IMR-90 (cell line): Measurements from ENCODE around the gene HDC. TPM values are rescaled to one million over a fixed set of nuclear protein-coding genes. Genes with fewer than 3 reads are reported as not detected.

Experiments
- ATAC-seq: fragments of 200-7000 bp; cut with Tn5 transposase; 2 replicates; pipeline ENCODE4 v1.9.1; 2020; ENCODE audit warnings: low read depth, mild to moderate bottlenecking, moderate library complexity
- BruUV-seq: library from RNA; stranded (reverse); fragments of 400-500 nt; replicated peaks from 2 replicates; lab custom pipeline; 2021; lab: Mats Ljungman, UMichigan
- CTCF ChIA-PET: fragments of 300-600 bp; formaldehyde crosslinking; extraction: SDS; loops from one replicate; lab custom pipeline; 2021; ENCODE audit warnings: antibody characterized with exemption; lab: Yijun Ruan, JAX
- POLR2A ChIA-PET: fragments of 300-600 bp; sonication (Branson Sonifier 250); formaldehyde crosslinking; loops from one replicate; lab custom pipeline; 2022; ENCODE audit warnings: antibody characterized with exemption; ENCODE audit not compliant: unreplicated experiment; lab: Charles Lee
- DNase-seq: peaks from one replicate; pipeline ENCODE4 v3.0.0; 2013
- H2AFZ ChIP-seq: replicated peaks from 2 replicates; pipeline ENCODE3; 2013; ENCODE audit warnings: low read length, mild to moderate bottlenecking; ENCODE audit not compliant: poor library complexity
- H2AK5ac ChIP-seq: 2 replicates; pipeline ENCODE4 v1.6.1; 2013; ENCODE audit warnings: low read depth, low read length, inconsistent platforms
- H2AK9ac ChIP-seq: replicated peaks from 2 replicates; pipeline ENCODE3; 2013; ENCODE audit warnings: mild to moderate bottlenecking, low read depth, low read length, moderate library complexity; ENCODE audit not compliant: poor library complexity
- H2BK120ac ChIP-seq: 2 replicates; pipeline ENCODE4 v1.6.1; 2013; ENCODE audit warnings: low read depth, low read length, inconsistent platforms
- H2BK15ac ChIP-seq: 3 replicates; pipeline ENCODE4 v1.6.1; 2013; ENCODE audit warnings: low read depth, low read length, inconsistent platforms
- H2BK20ac ChIP-seq: 2 replicates; pipeline ENCODE4 v1.6.1; 2013; ENCODE audit warnings: low read depth, mild to moderate bottlenecking, inconsistent platforms, low read length, moderate library complexity
- H2BK5ac ChIP-seq: 2 replicates; pipeline ENCODE4 v1.6.1; 2013; ENCODE audit warnings: mild to moderate bottlenecking, low read depth, low read length, inconsistent platforms; ENCODE audit not compliant: poor library complexity, severe bottlenecking
- H3K14ac ChIP-seq: replicated peaks from 2 replicates; pipeline ENCODE4 v1.6.1; 2013; ENCODE audit warnings: low read depth, low read length, inconsistent platforms
- H3K18ac ChIP-seq: 2 replicates; pipeline ENCODE4 v1.6.1; 2013; ENCODE audit warnings: low read depth, low read length, control low read depth
- H3K23ac ChIP-seq: 2 replicates; pipeline ENCODE4 v1.6.1; 2013; ENCODE audit warnings: low read depth, low read length, inconsistent platforms
- H3K27ac ChIP-seq: 2 replicates; pipeline ENCODE4 v1.5.1; 2013; ENCODE audit warnings: mild to moderate bottlenecking, control low read depth, low read length; ENCODE audit not compliant: insufficient read depth
- H3K27me3 ChIP-seq: 2 replicates; pipeline ENCODE4 v1.6.1; 2013; ENCODE audit warnings: low read length; ENCODE audit not compliant: control insufficient read depth, insufficient read depth
- H3K36me3 ChIP-seq: 2 replicates; pipeline ENCODE4 v1.6.1; 2013; ENCODE audit warnings: low read length, mixed read lengths; ENCODE audit not compliant: control insufficient read depth, insufficient read depth
- H3K4ac ChIP-seq: 2 replicates; pipeline ENCODE4 v1.6.1; 2013; ENCODE audit warnings: low read depth, low read length, inconsistent platforms
- H3K4me1 ChIP-seq: 2 replicates; pipeline ENCODE4 v1.6.1; 2013; ENCODE audit warnings: low read length, mixed read lengths; ENCODE audit not compliant: control insufficient read depth, insufficient read depth
- H3K4me2 ChIP-seq: 2 replicates; pipeline ENCODE4 v1.6.1; 2013; ENCODE audit warnings: low read depth, mild to moderate bottlenecking, control low read depth, low read length, moderate library complexity
- H3K4me3 ChIP-seq: 2 replicates; pipeline ENCODE4 v1.5.1; 2013; ENCODE audit warnings: low read depth, mild to moderate bottlenecking, control low read depth, low read length, moderate library complexity; ENCODE audit not compliant: insufficient read depth
- H3K56ac ChIP-seq: 2 replicates; pipeline ENCODE4 v1.6.1; 2013; ENCODE audit warnings: low read length, inconsistent platforms; ENCODE audit not compliant: insufficient read depth; ENCODE audit errors: extremely low read depth
- H3K79me1 ChIP-seq, 2 experiments: 2 replicates each; pipeline ENCODE4 v1.6.1; 2013; ENCODE audit warnings: low read length in 2 of 2, inconsistent platforms in 1 of 2, low read depth in 1 of 2
- H3K9ac ChIP-seq: 2 replicates; pipeline ENCODE4 v1.6.1; 2013; ENCODE audit warnings: low read depth, low read length, control low read depth
- H3K9me1 ChIP-seq: 2 replicates; pipeline ENCODE4 v1.6.1; 2013; ENCODE audit warnings: low read length, inconsistent platforms; ENCODE audit not compliant: insufficient read depth
- H3K9me3 ChIP-seq: 2 replicates; pipeline ENCODE4 v1.6.1; 2013; ENCODE audit warnings: low read length; ENCODE audit not compliant: control insufficient read depth, insufficient read depth
- H4K20me1 ChIP-seq: 2 replicates; pipeline ENCODE4 v1.6.1; 2013; ENCODE audit warnings: low read length, inconsistent platforms; ENCODE audit not compliant: insufficient read depth
- H4K5ac ChIP-seq: 2 replicates; pipeline ENCODE4 v1.6.1; 2013; ENCODE audit warnings: mild to moderate bottlenecking, low read depth, low read length, control low read depth
- H4K8ac ChIP-seq, 2 experiments: 2 replicates each; pipeline ENCODE4 v1.6.1; 2013; ENCODE audit warnings: low read depth in 2 of 2, low read length in 2 of 2, control low read depth in 1 of 2, inconsistent platforms in 1 of 2
- H4K91ac ChIP-seq: 2 replicates; pipeline ENCODE4 v1.6.1; 2013; ENCODE audit warnings: low read depth, low read length, inconsistent platforms; ENCODE audit not compliant: insufficient read depth
- CHD1 ChIP-seq: IDR thresholded peaks from 2 replicates; pipeline ENCODE4 v1.6.1; 2012; ENCODE audit warnings: low read depth, low read length, improper control_type of control experiment
- NFE2L2 ChIP-seq: fragments of 150-350 bp; IDR thresholded peaks from 2 replicates; pipeline ENCODE4 v1.6.1; 2016; ENCODE audit warnings: low read depth, mild to moderate bottlenecking, low read length
- RCOR1 ChIP-seq: IDR thresholded peaks from 2 replicates; pipeline ENCODE4 v1.6.1; 2012; ENCODE audit warnings: mild to moderate bottlenecking, low read length, improper control_type of control experiment; ENCODE audit not compliant: insufficient replicate concordance
- WGBS, 2 experiments: methylation state at CpG; one replicate each; pipeline versions ENCODE4 v1.1.5 to v1.1.7; 2013; ENCODE audit warnings: missing lambda C conversion rate in 2 of 2; ENCODE audit not compliant: insufficient read length in 1 of 2; ENCODE audit errors: extremely low coverage in 2 of 2; 5-methylcytosine and 5-hydroxymethylcytosine counted together
- dilution Hi-C: fragments of 300-500 bp; cut with HindIII; formaldehyde crosslinking; loops from one replicate; pipeline ENCODE4 v1.14.3; 2018; ENCODE audit warnings: low sequenced_read_pairs; ENCODE audit not compliant: unreplicated experiment
- in situ Hi-C: fragments of 300-500 bp; cut with MboI; formaldehyde crosslinking; loops from 3 replicates; pipeline ENCODE4 v1.14.3; 2019; ENCODE audit warnings: low sequenced_read_pairs, inconsistent platforms, mixed read lengths
- intact Hi-C: fragments of 100-400 bp; cut with micrococcal nuclease; formaldehyde crosslinking; loops from 2 replicates; pipeline ENCODE4 v1.10.0; 2022
- microRNA-seq, 2 experiments: library from miRNA; stranded (forward) in 1 of 2; unstranded in 1 of 2; fragments of 10-50 nt in 1 of 2; fragments of <30 nt in 1 of 2; gene quantifications in 1 of 2; microRNA quantifications in 1 of 2; one replicate each; pipeline versions ENCODE3 to v1.1.0; 2013 to 2020; ENCODE audit not compliant: insufficient read depth in 1 of 2, insufficient read length in 1 of 2, unreplicated experiment in 1 of 2
- polyA plus RNA-seq, 3 experiments: library from polyadenylated mRNA; depleted of rRNA; stranded (reverse); fragments of >200 nt; gene quantifications; 2 replicates each; pipeline ENCODE4 v1.2.3, GENCODE V29; 2012; ENCODE audit warnings: low replicate concordance in 1 of 3
- small RNA-seq, 5 experiments: library from RNA; depleted of rRNA; stranded (forward); fragments of <200 nt; gene quantifications; one replicate each; pipeline ENCODE3, GENCODE V24; 2012
- total RNA-seq: library from RNA; depleted of rRNA; stranded (reverse); fragments of >200 nt; gene quantifications from 2 replicates; pipeline ENCODE4 v1.2.3, GENCODE V29; 2012; rRNA removed
- TF ChIP-seq, protein P1 (sequence below): fragments of 150-350 bp; IDR thresholded peaks from 2 replicates; pipeline ENCODE4 v1.6.1; 2016; ENCODE audit warnings: low read depth, mild to moderate bottlenecking, low read length, moderate library complexity, borderline replicate concordance

Gene HDC
- total and polyA plus RNA-seq, 2 of the 4 experiments (the other 2 are of a cell fraction), result not detected

DNA sequence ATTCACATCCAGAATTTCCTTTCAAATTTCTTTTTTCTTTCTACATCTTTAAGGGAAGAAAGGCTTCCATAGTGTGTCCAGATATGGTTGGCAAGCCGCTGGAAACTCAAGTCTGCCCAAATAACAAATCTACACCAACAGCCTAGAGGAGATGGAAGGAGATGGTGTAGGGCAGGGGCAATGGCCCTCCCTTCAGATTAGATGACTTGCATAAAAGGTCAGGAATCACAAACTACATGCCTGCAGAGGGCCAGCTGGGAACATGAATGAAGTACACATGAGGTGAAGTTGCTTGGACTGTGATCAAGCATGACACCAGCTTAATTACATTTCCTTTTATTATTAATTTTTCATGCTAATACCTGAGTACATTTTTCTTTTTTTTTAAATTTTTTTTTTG is 73.4 kb downstream of the HDC start:
- Histone ChIP-seq H3K56ac (no peak overlapping the region), H2BK15ac (no peak overlapping the region), H3K79me1 (no peaks in the 10 kb centered on the region), H3K27me3 (peaks cover 14% of the 10 kb centered on the region), H3K4ac (no peak overlapping the region), H3K18ac (no peak overlapping the region), H3K4me1 (no peaks in the 10 kb centered on the region), H3K9me1 (no peaks in the 10 kb centered on the region), H4K5ac (no peak overlapping the region), H3K23ac (no peak overlapping the region), H3K36me3 (no peaks in the 10 kb centered on the region), H2AK5ac (no peak overlapping the region), H2BK120ac (no peak overlapping the region), H3K27ac (no peak overlapping the region), H2AK9ac (no peak overlapping the region), H4K91ac (no peak overlapping the region), H3K4me2 (no peak overlapping the region), H2BK20ac (no peak overlapping the region), H2AFZ (no peak overlapping the region), H4K20me1 (no peaks in the 10 kb centered on the region), H3K9ac (no peak overlapping the region), H3K4me3 (no peak overlapping the region), H3K14ac (no peak overlapping the region), H4K8ac (no peak overlapping the region), H3K9me3 (no peaks in the 10 kb centered on the region), H2BK5ac (no peak overlapping the region)
- no TSS peak for BruUV-seq
- ChIA-PET CTCF (interaction anchor here (1.1 kb wide), 1 partner anchor 123 kb away, joined by 5 read pairs; no protein-coding TSS in a partner anchor), POLR2A (no interaction called here)
- no CpG with 5 or more reads among the region's 1 CpG for WGBS, 2 experiments
- dilution Hi-C loops, result no loop called here
- TF ChIP-seq CHD1 (no peak), RCOR1 (no peak), NFE2L2 (0 out of 2 replicates have a peak, but pooled peaks have one; percentile 31)
- TF ChIP-seq, protein P1, sequence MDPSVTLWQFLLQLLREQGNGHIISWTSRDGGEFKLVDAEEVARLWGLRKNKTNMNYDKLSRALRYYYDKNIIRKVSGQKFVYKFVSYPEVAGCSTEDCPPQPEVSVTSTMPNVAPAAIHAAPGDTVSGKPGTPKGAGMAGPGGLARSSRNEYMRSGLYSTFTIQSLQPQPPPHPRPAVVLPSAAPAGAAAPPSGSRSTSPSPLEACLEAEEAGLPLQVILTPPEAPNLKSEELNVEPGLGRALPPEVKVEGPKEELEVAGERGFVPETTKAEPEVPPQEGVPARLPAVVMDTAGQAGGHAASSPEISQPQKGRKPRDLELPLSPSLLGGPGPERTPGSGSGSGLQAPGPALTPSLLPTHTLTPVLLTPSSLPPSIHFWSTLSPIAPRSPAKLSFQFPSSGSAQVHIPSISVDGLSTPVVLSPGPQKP, result no peak
- in situ Hi-C loops, result no loop called here
- ATAC-seq (no peak), DNase-seq (no peak)
- intact Hi-C loops, result no loop called here

Small RNA genes within 50 kb of the gene (microRNA-seq; reads per million reads assigned to microRNA genes)
- gene RF00019 (ENCODE audit: insufficient read depth, insufficient read length), result not detected

Small RNA genes within 50 kb of the gene (small RNA-seq; reads per million reads assigned to genes)
- gene RF00019, result 0 reads per million in 5 experiments

Other genes with a start within 250 kb of the HDC start
- 0.54 and 0.56 TPM in 2 replicates for gene ATP8B4, start 146.5 kb downstream of the HDC start, total RNA-seq
- 0.09 and 0.12 TPM in 2 replicates for gene ATP8B4, start 146.5 kb downstream of the HDC start, polyA plus RNA-seq (2012; rRNA removed)
- under 0.01 TPM in 1 of 2 replicates, not detected in the other for gene SLC27A2, start 83.5 kb downstream of the HDC start, total RNA-seq
- not detected in 2 replicates for gene SLC27A2, start 83.5 kb downstream of the HDC start, polyA plus RNA-seq (2012; rRNA removed)
- gene GABPB1, start 89.5 kb upstream of the HDC start, total RNA-seq, result 76.4 and 89.3 TPM in 2 replicates
- gene GABPB1, start 89.5 kb upstream of the HDC start, polyA plus RNA-seq (2012; rRNA removed), result 23.4 and 26.3 TPM in 2 replicates
- 52.2 and 61.7 TPM in 2 replicates for gene USP8, start 158.7 kb upstream of the HDC start, total RNA-seq
- gene USP8, start 158.7 kb upstream of the HDC start, polyA plus RNA-seq (2012; rRNA removed), result 18.9 and 25.4 TPM in 2 replicates